ENCODE data around the gene FOXE3.

GRCh38 chr1:47406966-47407365, 9.1 kb upstream of the FOXE3 start:
- no peak for TF ChIP-seq CTCF (conservative IDR thresholded peaks at IDR 0.05)
- no peak for TF ChIP-seq EZH2 (IDR thresholded peaks at IDR 0.05; ENCODE audit: low read depth)

All from PC-9 (cell line).